Duodenal mucosa (tissue), 2 donors: ENCODE measurements around the gene MLLT3.
"Not testable (repeated sequence)": the region's sequence is repeated elsewhere in the genome, so short reads cannot be mapped to it uniquely, and the experiment has no call there.

Experiments used
- H3K27ac ChIP-seq: one replicate; pipeline ENCODE4 v1.7.0; 2013; ENCODE audit warnings: low read depth, low read length
- H3K27me3 ChIP-seq, 2 donors: one replicate each; pipeline ENCODE4 v1.7.0; 2013; ENCODE audit warnings: low read length in 2 of 2, control low read depth in 1 of 2; ENCODE audit not compliant: insufficient read depth in 2 of 2, control insufficient read depth in 1 of 2
- H3K36me3 ChIP-seq, 2 donors: one replicate each; pipeline ENCODE4 v1.7.0; 2013; ENCODE audit warnings: low read length in 2 of 2, control low read depth in 1 of 2; ENCODE audit not compliant: insufficient read depth in 2 of 2, control insufficient read depth in 1 of 2
- H3K4me1 ChIP-seq, 2 donors: one replicate each; pipeline ENCODE4 v1.7.0; 2013; ENCODE audit warnings: low read length in 2 of 2, control low read depth in 1 of 2; ENCODE audit not compliant: insufficient read depth in 2 of 2, control insufficient read depth in 1 of 2
- H3K4me3 ChIP-seq, 2 donors: one replicate each; pipeline ENCODE4 v1.7.0; 2013; ENCODE audit warnings: low read length in 2 of 2, low read depth in 1 of 2
- H3K9ac ChIP-seq, 2 donors: one replicate each; pipeline ENCODE4 v1.7.0; 2013; ENCODE audit warnings: low read length in 2 of 2, low read depth in 1 of 2
- H3K9me3 ChIP-seq, 2 donors: one replicate each; pipeline ENCODE4 v1.7.0; 2013; ENCODE audit warnings: low read length in 2 of 2, control low read depth in 1 of 2; ENCODE audit not compliant: control insufficient read depth in 1 of 2

MLLT3 gene

DNA sequence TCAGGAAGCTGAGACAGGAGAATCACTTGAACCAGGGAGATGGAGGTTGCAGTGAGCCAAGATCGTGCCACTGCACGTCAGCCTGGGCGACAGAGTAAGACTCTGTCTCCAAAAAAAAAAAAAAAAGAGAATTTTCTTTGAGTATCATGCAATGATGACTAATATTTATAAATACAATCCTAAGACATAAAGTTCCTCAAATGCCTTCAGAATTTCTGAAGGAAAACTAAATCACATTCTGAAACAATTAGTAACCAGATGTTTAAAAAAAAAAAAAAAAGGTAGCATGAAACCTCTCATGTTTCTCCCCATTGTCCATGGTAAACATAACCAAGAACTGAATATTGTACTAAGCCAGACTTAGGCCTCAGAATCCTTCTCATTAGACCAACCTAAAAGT is 23.1 kb downstream of the MLLT3 start:
- Histone ChIP-seq H3K27me3 (no peaks in the 10 kb centered on the region), H3K27ac (no peak overlapping the region), H3K9me3 (no peaks in the 10 kb centered on the region), H3K4me1 (peaks cover 0 to 23% of the 10 kb centered on the region in 2 donors), H3K36me3 (no peaks in the 10 kb centered on the region), H3K9ac (no peak overlapping the region), H3K4me3 (no peak overlapping the region)

DNA sequence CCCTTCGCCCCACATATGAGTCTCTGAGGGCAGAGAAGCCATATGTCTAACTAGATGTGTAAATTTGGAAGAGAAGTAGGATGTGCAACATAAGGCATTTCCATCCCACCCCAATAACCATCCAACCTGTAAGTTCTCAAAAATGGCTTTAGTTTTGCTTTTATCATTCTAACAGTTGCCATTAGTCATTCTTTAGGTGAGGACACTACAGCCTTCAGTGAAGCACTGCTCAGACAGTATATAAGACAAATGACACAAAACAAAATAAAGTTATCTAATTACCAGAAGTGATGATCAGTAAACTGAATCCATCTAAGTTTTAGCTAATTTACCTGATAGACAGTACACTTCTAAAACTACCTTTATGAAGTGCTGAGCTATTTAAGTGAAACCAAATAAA is 23.9 kb downstream of the MLLT3 start:
- Histone ChIP-seq H3K27ac (no peak overlapping the region), H3K27me3 (no peaks in the 10 kb centered on the region), H3K9me3 (no peaks in the 10 kb centered on the region), H3K9ac (no peak overlapping the region), H3K4me3 (no peak overlapping the region), H3K4me1 (peaks cover 0 to 17% of the 10 kb centered on the region in 2 donors), H3K36me3 (no peaks in the 10 kb centered on the region)

DNA sequence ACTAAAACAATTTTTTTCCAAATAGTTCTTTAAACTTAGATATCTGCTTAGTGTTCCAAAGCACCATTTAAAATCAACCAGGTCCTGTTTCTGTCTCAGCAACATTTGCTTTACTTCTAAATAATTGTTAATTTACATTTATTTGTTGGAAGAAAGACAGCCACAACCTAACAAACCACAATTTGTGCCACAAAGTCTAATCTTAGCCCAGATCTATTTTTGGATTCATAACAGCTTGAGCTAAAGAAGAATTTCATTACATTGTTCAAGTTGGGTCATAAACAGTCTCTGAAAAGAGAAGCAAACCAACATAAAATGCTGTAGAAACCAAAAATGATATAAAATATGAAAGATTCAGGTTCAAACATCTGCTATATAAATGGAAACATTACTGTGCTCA is 24.4 kb downstream of the MLLT3 start:
- Histone ChIP-seq H3K27me3 (no peaks in the 10 kb centered on the region), H3K4me1 (peaks cover 0 to 12% of the 10 kb centered on the region in 2 donors), H3K9ac (no peak overlapping the region)

DNA sequence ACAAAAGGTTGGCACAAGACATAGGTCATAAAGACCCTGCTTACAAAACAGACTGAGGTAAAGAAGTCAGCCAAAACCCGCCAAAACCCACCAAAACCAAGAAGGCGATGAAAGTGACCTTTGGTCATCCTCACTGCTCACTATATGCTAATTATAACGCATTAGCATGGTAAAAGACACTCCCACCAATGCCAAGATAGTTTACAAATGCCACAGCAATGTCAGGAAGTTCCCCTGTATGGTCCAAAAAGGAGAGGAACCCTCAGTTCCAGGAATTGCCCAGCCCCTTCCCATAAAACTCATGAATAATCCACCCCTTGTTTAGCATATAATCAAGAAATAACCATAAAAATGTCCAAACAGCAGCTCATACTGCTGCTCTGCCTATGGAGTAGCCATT is 27.7 kb downstream of the MLLT3 start:
- H3K4me1 ChIP-seq, result no peaks in the 10 kb centered on the region
- no peaks in the 10 kb centered on the region for H3K9me3 ChIP-seq
- no peak overlapping the region for H3K9ac ChIP-seq
- H3K36me3 ChIP-seq, result no peaks in the 10 kb centered on the region
- no peak overlapping the region for H3K27ac ChIP-seq
- no peaks in the 10 kb centered on the region for H3K27me3 ChIP-seq
- H3K4me3 ChIP-seq, result no peak overlapping the region

More for the DNA sequence above, 24.4 kb downstream of the MLLT3 start:
- Histone ChIP-seq H3K27ac (no peak overlapping the region), H3K36me3 (no peaks in the 10 kb centered on the region), H3K9me3 (no peaks in the 10 kb centered on the region), H3K4me3 (no peak overlapping the region)

DNA sequence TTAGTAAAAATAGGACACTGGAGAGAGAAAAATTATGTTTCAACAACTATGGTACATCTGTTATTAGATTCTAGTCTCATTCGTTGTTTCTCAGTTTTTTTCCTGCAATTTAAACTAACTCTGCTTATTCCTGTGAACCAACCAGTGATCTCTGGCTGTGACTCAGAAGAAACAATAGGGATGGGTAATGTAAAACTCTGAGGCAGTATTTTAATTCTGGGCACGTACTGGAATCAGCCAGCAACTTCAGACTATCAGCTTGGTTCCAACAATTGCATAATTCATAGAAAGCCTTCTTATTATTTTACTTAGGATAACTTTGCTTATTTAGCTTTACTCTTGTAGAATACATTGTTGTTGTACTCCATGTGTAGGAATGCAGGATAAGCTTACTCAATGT is 28.8 kb downstream of the MLLT3 start:
- Histone ChIP-seq H3K4me1 (no peaks in the 10 kb centered on the region), H3K9me3 (no peaks in the 10 kb centered on the region), H3K36me3 (no peaks in the 10 kb centered on the region), H3K9ac (no peak overlapping the region), H3K27ac (no peak overlapping the region), H3K27me3 (no peaks in the 10 kb centered on the region), H3K4me3 (no peak overlapping the region)

DNA sequence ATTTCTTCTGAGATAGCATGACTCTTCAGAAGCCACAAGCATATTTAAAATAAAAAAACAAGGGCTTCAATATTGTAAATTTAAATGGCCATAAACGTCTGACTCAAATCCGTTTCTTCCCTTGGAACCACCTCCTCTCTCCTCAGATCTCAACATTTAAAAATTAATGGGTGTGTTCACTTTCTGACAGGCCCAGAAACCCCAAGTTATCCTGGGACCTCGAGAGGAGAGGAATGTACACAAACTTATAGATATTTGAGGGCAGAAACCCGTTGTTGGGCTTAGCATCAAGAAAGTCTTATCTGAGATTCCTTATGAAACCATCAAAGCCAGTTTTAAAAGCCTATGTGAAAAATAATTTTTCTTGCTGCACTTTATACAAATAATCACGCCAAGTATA is 29.2 kb downstream of the MLLT3 start:
- Histone ChIP-seq H3K4me1 (no peaks in the 10 kb centered on the region), H3K9ac (no peak overlapping the region), H3K36me3 (no peaks in the 10 kb centered on the region), H3K4me3 (no peak overlapping the region), H3K9me3 (no peaks in the 10 kb centered on the region), H3K27ac (no peak overlapping the region), H3K27me3 (no peaks in the 10 kb centered on the region)

DNA sequence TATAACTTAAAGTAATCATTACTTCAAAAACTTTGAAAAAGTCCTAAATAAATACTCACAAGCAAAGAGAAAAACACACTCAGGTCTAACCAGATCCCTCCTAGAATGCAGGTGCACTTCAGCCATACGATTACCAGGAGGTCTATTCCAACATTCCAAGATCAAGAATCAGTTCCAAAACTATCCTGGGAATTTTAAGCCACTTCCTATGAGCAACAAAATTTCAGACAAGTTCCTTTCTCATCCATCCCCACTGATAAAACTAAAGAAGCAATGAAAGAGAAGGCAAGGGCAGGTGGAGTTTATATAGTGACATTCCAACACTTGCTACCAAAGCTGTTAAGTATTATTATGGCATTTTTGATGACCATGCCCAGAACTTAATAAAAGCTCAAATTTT is 29.6 kb downstream of the MLLT3 start:
- Histone ChIP-seq H3K27me3 (no peaks in the 10 kb centered on the region), H3K4me3 (no peak overlapping the region), H3K27ac (no peak overlapping the region), H3K36me3 (no peaks in the 10 kb centered on the region), H3K9me3 (no peaks in the 10 kb centered on the region), H3K9ac (no peak overlapping the region), H3K4me1 (no peaks in the 10 kb centered on the region)

DNA sequence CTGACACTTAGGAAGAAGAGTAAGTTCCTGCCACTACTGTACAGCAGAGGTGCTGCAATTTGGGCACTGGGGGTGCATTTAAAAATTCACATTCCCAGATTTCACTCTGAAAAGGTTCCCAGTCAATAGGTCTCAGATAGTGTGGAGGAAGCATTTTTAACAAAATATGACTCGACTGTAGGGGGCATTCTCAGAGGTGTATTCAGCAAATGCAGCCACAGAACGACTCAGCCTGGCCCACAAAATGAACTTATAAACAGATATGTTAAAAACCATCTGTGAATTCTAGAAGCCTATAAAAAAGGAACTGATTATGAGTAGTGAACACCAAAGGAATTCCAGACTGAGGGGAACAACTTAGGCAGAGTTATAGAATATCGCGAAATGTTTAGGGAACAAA is 31.1 kb downstream of the MLLT3 start:
- H3K27me3 ChIP-seq, result no peaks in the 10 kb centered on the region
- no peak overlapping the region for H3K9ac ChIP-seq
- H3K9me3 ChIP-seq, result no peaks in the 10 kb centered on the region
- no peaks in the 10 kb centered on the region for H3K4me1 ChIP-seq
- no peak overlapping the region for H3K4me3 ChIP-seq
- H3K36me3 ChIP-seq, result no peaks in the 10 kb centered on the region
- H3K27ac ChIP-seq, result no peak overlapping the region

DNA sequence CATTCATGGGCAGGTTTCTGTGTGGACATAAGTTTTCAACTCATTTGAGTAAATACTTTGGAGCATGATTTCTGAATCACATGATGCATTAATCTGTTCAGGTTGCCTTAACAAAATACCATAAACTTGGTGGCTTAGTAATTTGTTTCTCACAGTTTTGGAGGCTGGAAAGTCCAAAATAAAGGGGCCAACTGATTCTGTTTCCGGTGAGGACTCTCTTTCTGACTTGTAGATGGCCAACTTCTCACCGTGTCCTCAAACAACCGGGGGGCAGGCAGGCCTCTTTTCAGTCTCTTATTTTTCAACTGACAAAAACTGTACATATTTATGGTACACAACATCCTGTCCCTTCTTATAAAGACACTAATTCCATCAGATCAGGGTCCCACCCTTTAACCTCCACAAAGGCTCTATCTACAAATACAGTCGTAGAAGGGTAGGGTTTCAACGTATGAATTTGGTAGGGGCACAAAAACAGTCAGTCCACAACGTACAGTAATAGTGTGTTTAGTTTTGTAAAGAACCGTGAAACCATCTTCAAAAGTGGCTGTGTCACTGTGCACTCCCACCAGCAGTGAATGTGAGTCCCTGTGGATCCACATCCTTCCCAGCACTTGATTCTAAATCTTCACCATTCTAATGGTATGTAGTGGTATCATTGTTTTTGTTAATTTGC is 37.2 kb downstream of the MLLT3 start:
- no peak overlapping the region for H3K9ac ChIP-seq
- H3K9me3 ChIP-seq, result no peaks in the 10 kb centered on the region
- no peak overlapping the region for H3K4me3 ChIP-seq
- no peaks in the 10 kb centered on the region for H3K27me3 ChIP-seq
- H3K36me3 ChIP-seq, result no peaks in the 10 kb centered on the region
- no peak overlapping the region for H3K27ac ChIP-seq
- H3K4me1 ChIP-seq, result peaks cover 0 to 2% of the 10 kb centered on the region in 2 donors

DNA sequence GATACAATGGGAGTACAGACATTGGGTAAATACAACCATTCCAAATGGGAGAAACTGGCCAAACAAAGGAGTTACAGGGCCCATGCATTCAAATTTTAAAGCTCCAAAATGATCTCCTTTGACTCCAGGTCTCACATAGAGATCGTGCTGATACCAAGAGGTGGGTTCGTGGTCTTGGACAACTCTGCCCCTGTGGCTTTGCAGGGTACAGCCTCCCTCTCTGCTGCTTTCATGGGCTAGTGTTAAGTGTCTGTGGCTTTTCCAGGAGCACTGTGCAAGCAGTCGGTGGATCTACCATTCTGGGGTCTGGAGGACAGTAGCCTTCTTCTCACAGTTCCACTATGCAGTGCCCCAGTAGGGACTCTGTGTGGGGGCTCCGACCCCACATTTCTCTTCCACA is 39.2 kb downstream of the MLLT3 start:
- H3K9ac ChIP-seq, H3K4me3 ChIP-seq, H3K4me1 ChIP-seq, H3K36me3 ChIP-seq, H3K9me3 ChIP-seq, H3K27me3 ChIP-seq, H3K27ac ChIP-seq: not testable (repeated sequence)

DNA sequence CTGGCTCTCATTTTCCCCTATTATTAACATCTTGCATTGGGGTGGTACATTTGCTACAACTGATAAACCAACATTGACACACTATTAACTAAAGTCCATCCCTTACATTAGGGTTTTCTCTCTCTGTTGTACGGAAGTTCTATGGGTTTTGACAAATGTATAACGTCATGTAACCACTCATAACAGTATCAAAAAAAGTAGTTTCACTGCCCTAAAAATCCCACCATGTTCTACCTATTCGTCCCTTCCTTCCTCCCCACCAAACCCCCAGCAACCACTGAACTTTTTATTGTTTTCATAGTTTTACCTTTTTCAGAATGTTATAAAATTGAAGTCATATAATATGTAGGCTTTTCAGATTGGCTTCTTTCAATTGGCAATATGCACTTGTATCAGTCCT is 40.1 kb downstream of the MLLT3 start:
- Histone ChIP-seq H3K9me3 (no peaks in the 10 kb centered on the region), H3K4me1 (peaks cover 2 to 9% of the 10 kb centered on the region in 2 donors), H3K27ac (no peak overlapping the region)

More for the DNA sequence above, 40.1 kb downstream of the MLLT3 start:
- H3K9ac ChIP-seq, result no peak overlapping the region
- no peaks in the 10 kb centered on the region for H3K36me3 ChIP-seq
- no peaks in the 10 kb centered on the region for H3K27me3 ChIP-seq
- H3K4me3 ChIP-seq, result no peak overlapping the region
